H4 (cell line): Measurements from ENCODE around the gene CHST3. TPM values are rescaled to one million over a fixed set of nuclear protein-coding genes. Genes with fewer than 3 reads are reported as not detected.

ENCODE experiments used
- DNase-seq: peaks from one replicate; pipeline ENCODE4 v3.0.0-alpha.2; 2015; ENCODE audit warnings: low spot score
- total RNA-seq: library from RNA; depleted of rRNA; stranded (reverse); fragments of >200 nt; shearing (Covaris generic); gene quantifications from 2 replicates; pipeline ENCODE4 v1.2.3, GENCODE V29; 2014

The CHST3 gene
- total RNA-seq, 1 experiment from 2014 or later: 4.0 TPM

- DNase-seq: no peak
Measured at GRCh38 chr10:72010234-72010973, 46.2 kb downstream of the CHST3 start.

- no peak for DNase-seq
Measured at GRCh38 chr10:72011016-72011415, 46.8 kb downstream of the CHST3 start.

GRCh38 chr10:72011468-72011867 is 47.3 kb downstream of the CHST3 start:
- DNase-seq: no peak

GRCh38 chr10:72011976-72012512 is 47.8 kb downstream of the CHST3 start:
- no peak for DNase-seq

- no peak for DNase-seq
Measured at GRCh38 chr10:72012796-72013195, 48.6 kb downstream of the CHST3 start.

GRCh38 chr10:72013202-72013945 is 49.2 kb downstream of the CHST3 start:
- DNase-seq: no peak

- DNase-seq: no peak
Measured at GRCh38 chr10:72014197-72014596, 50.0 kb downstream of the CHST3 start.

GRCh38 chr10:72014785-72015480 is 50.7 kb downstream of the CHST3 start:
- no peak for DNase-seq

- DNase-seq: no peak
Measured at GRCh38 chr10:72015841-72016240, 51.6 kb downstream of the CHST3 start.

GRCh38 chr10:72016608-72017300 is 52.6 kb downstream of the CHST3 start:
- DNase-seq: no peak

GRCh38 chr10:72019085-72019876 is 55.1 kb downstream of the CHST3 start:
- no peak for DNase-seq

GRCh38 chr10:72020914-72021809 is 57.0 kb downstream of the CHST3 start:
- no peak for DNase-seq

GRCh38 chr10:72022228-72022627 is 58.0 kb downstream of the CHST3 start:
- DNase-seq: no peak

GRCh38 chr10:72024596-72024995 is 60.4 kb downstream of the CHST3 start:
- DNase-seq: no peak

GRCh38 chr10:72025400-72025799 is 61.2 kb downstream of the CHST3 start:
- no peak for DNase-seq

- no peak for DNase-seq
Measured at GRCh38 chr10:72025832-72026231, 61.6 kb downstream of the CHST3 start.

- peak; percentile 59 for DNase-seq
Measured at GRCh38 chr10:72026278-72027111, 62.3 kb downstream of the CHST3 start.

GRCh38 chr10:72027498-72027897 is 63.3 kb downstream of the CHST3 start:
- peak; percentile 40 for DNase-seq

- no peak for DNase-seq
Measured at GRCh38 chr10:72029414-72029813, 65.2 kb downstream of the CHST3 start.
